Neural progenitor cell (in vitro differentiated cells): Measurements from ENCODE around the gene CPLX1.

Source experiments
- EZH2 ChIP-seq: fragments of 200-600 bp; sonication (generic); IDR thresholded peaks from 2 replicates; pipeline ENCODE4 v1.6.1; 2017; ENCODE audit warnings: antibody characterized with exemption, mild to moderate bottlenecking, moderate library complexity
- EZH2phosphoT487 ChIP-seq: fragments of 200-600 bp; sonication (generic); IDR thresholded peaks from 2 replicates; pipeline ENCODE4 v1.6.1; 2017; ENCODE audit warnings: antibody characterized with exemption
- TF ChIP-seq, protein P1 (sequence below): fragments of 200-600 bp; sonication (generic); IDR thresholded peaks from 2 replicates; pipeline ENCODE4 v1.5.1; 2017; ENCODE audit warnings: antibody characterized with exemption, mild to moderate bottlenecking

DNA sequence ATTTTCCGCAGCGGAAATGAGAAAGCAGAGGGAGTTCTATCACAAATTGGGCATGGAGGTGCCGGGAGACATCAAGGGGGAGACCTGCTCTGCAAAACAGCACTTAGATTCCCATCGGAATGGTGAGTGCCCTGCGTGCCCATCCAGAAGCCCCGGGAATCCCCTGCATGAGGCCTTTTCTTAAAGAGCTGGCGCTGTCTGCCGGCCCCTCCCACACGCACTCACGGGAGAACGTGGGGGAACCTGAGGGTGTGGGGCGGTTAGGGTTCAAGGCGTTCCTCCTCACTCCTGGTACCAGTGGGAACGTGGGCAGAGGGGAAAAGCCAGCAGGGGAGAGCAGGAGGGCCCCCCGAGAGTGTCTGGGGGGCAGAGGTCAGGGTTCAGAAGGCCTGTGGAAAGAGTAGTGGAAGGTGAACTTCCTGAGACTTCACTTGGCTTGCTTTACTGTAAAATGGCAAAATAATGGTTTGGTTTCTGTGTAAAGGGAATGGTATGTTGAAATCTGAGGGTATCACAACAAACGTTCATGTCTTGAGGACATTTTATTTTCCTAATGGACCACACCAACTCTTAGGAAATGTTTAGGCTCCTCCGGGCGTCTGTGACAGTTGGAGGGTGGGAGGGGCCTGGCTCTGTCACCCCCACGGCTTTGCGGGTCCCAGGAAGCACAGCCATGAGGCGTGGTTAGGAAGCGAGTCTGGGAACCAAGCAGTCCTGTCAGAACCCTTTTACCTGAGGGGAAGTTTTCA, 82.3 kb downstream of the CPLX1 start:
- no peak for TF ChIP-seq EZH2phosphoT487
- TF ChIP-seq, protein P1, sequence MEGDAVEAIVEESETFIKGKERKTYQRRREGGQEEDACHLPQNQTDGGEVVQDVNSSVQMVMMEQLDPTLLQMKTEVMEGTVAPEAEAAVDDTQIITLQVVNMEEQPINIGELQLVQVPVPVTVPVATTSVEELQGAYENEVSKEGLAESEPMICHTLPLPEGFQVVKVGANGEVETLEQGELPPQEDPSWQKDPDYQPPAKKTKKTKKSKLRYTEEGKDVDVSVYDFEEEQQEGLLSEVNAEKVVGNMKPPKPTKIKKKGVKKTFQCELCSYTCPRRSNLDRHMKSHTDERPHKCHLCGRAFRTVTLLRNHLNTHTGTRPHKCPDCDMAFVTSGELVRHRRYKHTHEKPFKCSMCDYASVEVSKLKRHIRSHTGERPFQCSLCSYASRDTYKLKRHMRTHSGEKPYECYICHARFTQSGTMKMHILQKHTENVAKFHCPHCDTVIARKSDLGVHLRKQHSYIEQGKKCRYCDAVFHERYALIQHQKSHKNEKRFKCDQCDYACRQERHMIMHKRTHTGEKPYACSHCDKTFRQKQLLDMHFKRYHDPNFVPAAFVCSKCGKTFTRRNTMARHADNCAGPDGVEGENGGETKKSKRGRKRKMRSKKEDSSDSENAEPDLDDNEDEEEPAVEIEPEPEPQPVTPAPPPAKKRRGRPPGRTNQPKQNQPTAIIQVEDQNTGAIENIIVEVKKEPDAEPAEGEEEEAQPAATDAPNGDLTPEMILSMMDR, result no peak
- TF ChIP-seq EZH2, result no peak
